RWPE2 (cell line): ENCODE results near the gene SDC4.
"Not testable (repeated sequence)": the region's sequence is repeated elsewhere in the genome, so short reads cannot be mapped to it uniquely, and the experiment has no call there.

Experiments
- ATAC-seq: fragments of 200-7000 bp; cut with Tn5 transposase; 3 replicates; pipeline ENCODE4 v1.9.1; 2021; ENCODE audit warnings: low read depth
- DNase-seq: peaks from one replicate; pipeline ENCODE4 v3.0.0-alpha.2; 2020; ENCODE audit warnings: low spot score
- H3K27ac ChIP-seq: fragments of 450-650 bp; 2 replicates; pipeline ENCODE4 v1.5.1; 2017; ENCODE audit warnings: mild to moderate bottlenecking; ENCODE audit not compliant: poor library complexity, severe bottlenecking
- H3K27me3 ChIP-seq: fragments of 250-450 bp; sonication (Bioruptor Pico); 2 replicates; pipeline ENCODE4 v1.5.1; 2021; ENCODE audit warnings: mild to moderate bottlenecking, moderate library complexity; ENCODE audit not compliant: insufficient read depth, poor library complexity, severe bottlenecking
- H3K36me3 ChIP-seq: fragments of 250-450 bp; sonication (Bioruptor Pico); 2 replicates; pipeline ENCODE4 v1.5.1; 2020; ENCODE audit warnings: low read depth, mild to moderate bottlenecking, moderate library complexity
- H3K4me1 ChIP-seq: fragments of 250-450 bp; sonication (Bioruptor Pico); 2 replicates; pipeline ENCODE4 v1.5.1; 2021; ENCODE audit warnings: mild to moderate bottlenecking, moderate library complexity; ENCODE audit not compliant: insufficient read depth, poor library complexity, severe bottlenecking
- H3K4me3 ChIP-seq: fragments of 250-450 bp; sonication (Bioruptor Pico); 2 replicates; pipeline ENCODE4 v1.5.1; 2021; ENCODE audit warnings: mild to moderate bottlenecking, moderate library complexity; ENCODE audit not compliant: severe bottlenecking
- H3K9me3 ChIP-seq: fragments of 250-450 bp; sonication (Bioruptor Pico); 2 replicates; pipeline ENCODE4 v1.5.1; 2021; ENCODE audit warnings: mild to moderate bottlenecking, moderate library complexity; ENCODE audit not compliant: severe bottlenecking
- TF ChIP-seq, protein P1 (sequence below): fragments of 450-650 bp; IDR thresholded peaks from one replicate; pipeline ENCODE4 v1.5.1; 2017; ENCODE audit warnings: mild to moderate bottlenecking, moderate library complexity; ENCODE audit not compliant: poor library complexity, severe bottlenecking

Gene SDC4

DNA sequence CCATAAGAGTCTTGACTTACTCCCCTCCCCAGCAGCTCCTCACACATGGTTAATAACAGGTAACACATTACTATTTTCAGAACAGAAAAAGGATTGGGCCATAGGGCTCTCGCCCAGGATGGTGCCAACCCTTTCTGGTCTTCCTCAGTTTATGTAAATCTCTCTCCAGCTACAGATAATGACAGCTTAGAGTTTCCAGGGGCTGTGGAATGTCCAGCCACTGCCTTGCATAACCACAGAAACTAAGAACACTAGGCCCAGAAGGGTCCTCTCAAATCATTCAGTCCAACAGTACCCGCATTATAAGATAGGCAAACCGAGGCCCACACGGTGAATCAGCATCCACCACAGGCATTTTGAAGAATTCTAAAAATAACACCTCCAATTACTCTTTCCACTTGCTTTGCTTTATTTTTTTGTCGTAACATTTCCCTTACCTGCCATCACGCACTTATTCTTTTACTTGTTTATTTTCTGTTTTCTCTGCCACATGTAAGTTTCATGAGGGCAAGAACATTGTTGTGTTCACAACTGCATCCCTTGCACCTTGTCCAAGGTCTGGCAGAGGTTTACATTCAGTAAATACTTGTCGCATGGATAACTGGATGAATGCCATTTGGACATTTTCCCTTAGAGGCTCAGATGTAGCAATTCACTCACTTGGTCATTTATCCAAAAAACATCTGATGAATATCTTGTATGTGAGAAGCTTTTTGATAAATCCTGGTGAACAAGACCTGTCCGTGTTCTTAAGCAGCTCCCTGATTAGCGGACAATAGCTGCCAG, 6.4 kb upstream of the SDC4 start:
- Histone ChIP-seq H3K27me3 (no peaks in the 10 kb centered on the region), H3K4me1 (peaks cover 50% of the 10 kb centered on the region), H3K27ac (peak overlapping the region; percentile 91), H3K4me3 (no peak overlapping the region), H3K9me3 (no peaks in the 10 kb centered on the region), H3K36me3 (no peaks in the 10 kb centered on the region)
- DNase-seq (no peak), ATAC-seq (no peak)
- TF ChIP-seq, protein P1, sequence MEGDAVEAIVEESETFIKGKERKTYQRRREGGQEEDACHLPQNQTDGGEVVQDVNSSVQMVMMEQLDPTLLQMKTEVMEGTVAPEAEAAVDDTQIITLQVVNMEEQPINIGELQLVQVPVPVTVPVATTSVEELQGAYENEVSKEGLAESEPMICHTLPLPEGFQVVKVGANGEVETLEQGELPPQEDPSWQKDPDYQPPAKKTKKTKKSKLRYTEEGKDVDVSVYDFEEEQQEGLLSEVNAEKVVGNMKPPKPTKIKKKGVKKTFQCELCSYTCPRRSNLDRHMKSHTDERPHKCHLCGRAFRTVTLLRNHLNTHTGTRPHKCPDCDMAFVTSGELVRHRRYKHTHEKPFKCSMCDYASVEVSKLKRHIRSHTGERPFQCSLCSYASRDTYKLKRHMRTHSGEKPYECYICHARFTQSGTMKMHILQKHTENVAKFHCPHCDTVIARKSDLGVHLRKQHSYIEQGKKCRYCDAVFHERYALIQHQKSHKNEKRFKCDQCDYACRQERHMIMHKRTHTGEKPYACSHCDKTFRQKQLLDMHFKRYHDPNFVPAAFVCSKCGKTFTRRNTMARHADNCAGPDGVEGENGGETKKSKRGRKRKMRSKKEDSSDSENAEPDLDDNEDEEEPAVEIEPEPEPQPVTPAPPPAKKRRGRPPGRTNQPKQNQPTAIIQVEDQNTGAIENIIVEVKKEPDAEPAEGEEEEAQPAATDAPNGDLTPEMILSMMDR: no peak

DNA sequence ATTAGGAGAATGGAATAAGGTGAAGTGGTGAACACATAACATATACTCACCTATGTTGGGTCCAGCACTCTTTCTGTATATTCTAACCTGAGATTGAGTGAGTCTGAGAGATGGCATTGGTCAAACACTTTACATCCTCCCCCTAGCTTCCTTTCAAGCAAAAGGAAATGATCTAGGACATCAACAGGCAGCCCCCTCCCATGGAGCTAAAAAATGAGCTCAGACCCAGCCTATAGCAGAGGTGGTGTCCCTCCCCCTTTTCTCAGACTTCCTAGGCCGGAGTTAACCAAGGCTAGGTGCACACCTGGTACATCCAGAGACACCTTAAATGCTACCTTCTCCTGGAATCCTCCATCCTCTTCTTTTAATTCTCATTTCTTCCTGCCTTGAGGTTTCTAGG, 5.5 kb upstream of the SDC4 start:
- Histone ChIP-seq H3K27me3 (no peaks in the 10 kb centered on the region), H3K36me3 (no peaks in the 10 kb centered on the region), H3K27ac (no peak overlapping the region), H3K4me3 (no peak overlapping the region), H3K4me1 (peaks cover 48% of the 10 kb centered on the region), H3K9me3 (no peaks in the 10 kb centered on the region)
- TF ChIP-seq, protein P1: no peak
- no peak for ATAC-seq
- DNase-seq: no peak

DNA sequence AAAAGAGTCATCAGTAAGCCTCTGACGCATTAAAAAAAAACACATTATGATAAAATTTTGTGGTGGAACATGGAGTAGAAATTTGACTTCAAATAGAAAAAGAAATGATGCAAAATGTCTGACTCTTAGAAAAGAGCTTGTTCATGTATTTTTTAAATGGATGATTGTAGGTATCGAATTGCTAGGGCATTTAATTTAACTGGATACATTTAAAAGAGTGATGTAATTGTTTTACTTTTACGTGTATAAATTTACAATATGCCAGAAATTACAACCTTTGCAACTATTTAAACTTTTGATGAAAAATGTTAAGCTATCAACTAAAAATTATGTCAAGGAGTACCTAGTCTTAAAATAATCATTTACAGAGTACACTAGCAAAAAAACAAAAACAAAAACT, 4.5 kb upstream of the SDC4 start:
- TF ChIP-seq, protein P1: no peak
- Histone ChIP-seq H3K4me3 (no peak overlapping the region), H3K4me1 (peaks cover 42% of the 10 kb centered on the region), H3K27ac (no peak overlapping the region), H3K27me3 (no peaks in the 10 kb centered on the region), H3K9me3 (no peaks in the 10 kb centered on the region), H3K36me3 (peaks cover 3% of the 10 kb centered on the region)
- DNase-seq (no peak), ATAC-seq (no peak)

DNA sequence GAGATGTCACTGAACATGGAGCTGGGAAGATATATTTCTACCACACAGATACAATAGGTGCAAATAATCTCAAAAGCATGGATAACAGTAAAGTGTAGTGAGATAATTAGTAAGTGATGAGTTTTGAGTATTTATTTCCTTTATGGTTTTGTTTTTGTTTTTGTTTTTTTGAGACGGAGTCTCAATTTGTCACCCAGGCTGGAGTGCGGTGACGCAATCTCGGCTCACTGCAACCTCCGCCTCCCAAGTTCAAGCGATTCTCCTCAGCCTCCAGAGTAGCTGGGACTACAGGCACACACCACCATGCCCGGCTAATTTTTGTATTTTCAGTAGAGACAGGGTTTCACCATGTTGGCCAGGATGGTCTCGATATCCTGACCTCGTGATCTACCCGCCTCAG, 2.6 kb upstream of the SDC4 start:
- not testable (repeated sequence) for H3K9me3 ChIP-seq, ATAC-seq, H3K27ac ChIP-seq, DNase-seq, H3K27me3 ChIP-seq, H3K4me3 ChIP-seq
- Histone ChIP-seq H3K36me3 (peaks cover 23% of the 10 kb centered on the region), H3K4me1 (peaks cover 32% of the 10 kb centered on the region)

DNA sequence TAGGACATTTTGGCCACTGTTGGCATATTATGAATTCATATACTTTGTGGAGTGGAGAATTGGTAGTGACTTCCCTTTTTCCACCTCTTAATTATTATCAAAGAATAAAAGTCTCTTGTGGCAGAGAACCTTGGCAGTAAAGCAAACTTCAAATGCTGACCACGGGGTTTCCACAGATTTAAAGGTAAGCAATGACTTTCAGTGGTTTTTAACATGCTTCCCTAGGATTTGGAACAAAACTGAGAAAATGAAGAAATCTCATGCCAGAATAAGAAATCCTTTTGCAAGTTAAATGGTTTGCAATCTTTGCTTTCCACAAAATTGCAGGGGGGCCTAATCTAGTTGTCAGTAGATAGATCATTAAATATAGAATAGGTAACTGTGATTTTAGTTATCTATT, 2.0 kb upstream of the SDC4 start:
- no peak overlapping the region for H3K27ac ChIP-seq
- peaks cover 29% of the 10 kb centered on the region for H3K36me3 ChIP-seq
- H3K27me3 ChIP-seq: no peaks in the 10 kb centered on the region
- peaks cover 30% of the 10 kb centered on the region for H3K4me1 ChIP-seq
- DNase-seq: no peak
- H3K9me3 ChIP-seq: no peaks in the 10 kb centered on the region
- no peak overlapping the region for H3K4me3 ChIP-seq
- ATAC-seq: no peak
- TF ChIP-seq, protein P1: no peak
